H9 (cell line): ENCODE data around the gene SYNPO2. TPM values are rescaled to one million over a fixed set of nuclear protein-coding genes. Genes with fewer than 3 reads are reported as not detected.

Source experiments
- DNase-seq: peaks from one replicate; pipeline ENCODE4 v3.0.0-alpha.2; 2017
- H2AFZ ChIP-seq: one replicate; pipeline ENCODE4 v1.6.1; 2013; ENCODE audit warnings: mild to moderate bottlenecking, low read length, control low read depth, moderate library complexity
- H2AK5ac ChIP-seq: 2 replicates; pipeline ENCODE4 v1.6.1; 2013; ENCODE audit warnings: low read length, control low read depth, mixed read lengths; ENCODE audit not compliant: insufficient read length
- H2BK120ac ChIP-seq: one replicate; pipeline ENCODE4 v1.6.1; 2013; ENCODE audit warnings: low read depth, mild to moderate bottlenecking, low read length, control low read depth, inconsistent platforms; ENCODE audit not compliant: poor library complexity, severe bottlenecking
- H2BK12ac ChIP-seq: 2 replicates; pipeline ENCODE4 v1.6.1; 2013; ENCODE audit warnings: low read length, control low read depth, mixed read lengths, low read depth; ENCODE audit not compliant: insufficient read length
- H2BK15ac ChIP-seq: 2 replicates; pipeline ENCODE4 v1.6.1; 2013; ENCODE audit warnings: low read depth, low read length, control low read depth
- H2BK20ac ChIP-seq: one replicate; pipeline ENCODE4 v1.6.1; 2013; ENCODE audit warnings: low read depth, mild to moderate bottlenecking, low read length, control low read depth, inconsistent platforms; ENCODE audit not compliant: poor library complexity, severe bottlenecking
- H2BK5ac ChIP-seq: 2 replicates; pipeline ENCODE4 v1.6.1; 2013; ENCODE audit warnings: low read length, control low read depth, mixed read lengths; ENCODE audit not compliant: insufficient read length
- H3K14ac ChIP-seq: 2 replicates; pipeline ENCODE4 v1.6.1; 2013; ENCODE audit warnings: low read length, control low read depth; ENCODE audit not compliant: insufficient read depth
- H3K18ac ChIP-seq: 2 replicates; pipeline ENCODE4 v1.6.1; 2013; ENCODE audit warnings: low read depth, mild to moderate bottlenecking, mixed read lengths, low read length, control low read depth; ENCODE audit not compliant: insufficient read length
- H3K23ac ChIP-seq: 2 replicates; pipeline ENCODE4 v1.6.1; 2013; ENCODE audit warnings: low read length, control low read depth, mixed read lengths, low read depth; ENCODE audit not compliant: insufficient read length
- H3K23me2 ChIP-seq: 2 replicates; pipeline ENCODE4 v1.6.1; 2013; ENCODE audit warnings: low read depth, mild to moderate bottlenecking, mixed read lengths, low read length, control low read depth; ENCODE audit not compliant: insufficient read length, poor library complexity, severe bottlenecking
- H3K27ac ChIP-seq: 2 replicates; pipeline ENCODE4 v1.5.1; 2013; ENCODE audit warnings: low read length, control low read depth, mixed read lengths, low read depth; ENCODE audit not compliant: insufficient read length
- H3K27me3 ChIP-seq: 2 replicates; pipeline ENCODE4 v1.6.1; 2013; ENCODE audit warnings: low read length, control low read depth, inconsistent platforms; ENCODE audit not compliant: insufficient read depth
- H3K4ac ChIP-seq: 2 replicates; pipeline ENCODE4 v1.6.1; 2013; ENCODE audit warnings: low read depth, mild to moderate bottlenecking, control low read depth, inconsistent platforms, low read length, moderate library complexity
- H3K4me1 ChIP-seq: 2 replicates; pipeline ENCODE4 v1.6.1; 2013; ENCODE audit warnings: low read length, control low read depth, inconsistent platforms; ENCODE audit not compliant: insufficient read depth
- H3K4me2 ChIP-seq: 2 replicates; pipeline ENCODE4 v1.6.1; 2013; ENCODE audit warnings: low read length, control low read depth, mixed read lengths; ENCODE audit not compliant: insufficient read length, insufficient read depth
- H3K56ac ChIP-seq: 2 replicates; pipeline ENCODE4 v1.6.1; 2013; ENCODE audit warnings: low read depth, mild to moderate bottlenecking, mixed read lengths, low read length, control low read depth; ENCODE audit not compliant: insufficient read length
- H3K79me1 ChIP-seq: 2 replicates; pipeline ENCODE4 v1.6.1; 2013; ENCODE audit warnings: low read depth, mild to moderate bottlenecking, moderate library complexity, low read length, control low read depth, inconsistent platforms; ENCODE audit not compliant: insufficient read depth, poor library complexity, severe bottlenecking
- H3K79me2 ChIP-seq: 2 replicates; pipeline ENCODE4 v1.6.1; 2013; ENCODE audit warnings: low read length, control low read depth, inconsistent platforms; ENCODE audit not compliant: insufficient read depth
- H3K9ac ChIP-seq: 2 replicates; pipeline ENCODE4 v1.6.1; 2013; ENCODE audit warnings: low read length, control low read depth, mixed read lengths; ENCODE audit not compliant: insufficient read length; ENCODE audit errors: extremely low read depth
- H3K9me3 ChIP-seq: one replicate; pipeline ENCODE4 v1.6.1; 2013; ENCODE audit warnings: low read depth, low read length, inconsistent platforms; ENCODE audit not compliant: control insufficient read depth
- H3T11ph ChIP-seq: one replicate; pipeline ENCODE4 v1.6.1; 2013; ENCODE audit warnings: mild to moderate bottlenecking, low read length, control low read depth, inconsistent platforms
- H4K20me1 ChIP-seq: one replicate; pipeline ENCODE4 v1.6.1; 2013; ENCODE audit not compliant: control insufficient read depth, insufficient read length, insufficient read depth
- H4K5ac ChIP-seq: 2 replicates; pipeline ENCODE4 v1.6.1; 2013; ENCODE audit warnings: low read depth, mild to moderate bottlenecking, mixed read lengths, low read length, control low read depth; ENCODE audit not compliant: insufficient read length
- H4K8ac ChIP-seq: replicated peaks from 2 replicates; pipeline ENCODE4 v1.6.1; 2013; ENCODE audit warnings: low read length, control low read depth, mixed read lengths, low read depth; ENCODE audit not compliant: insufficient read length
- H4K91ac ChIP-seq: 2 replicates; pipeline ENCODE4 v1.6.1; 2013; ENCODE audit warnings: low read depth, mild to moderate bottlenecking, moderate library complexity, mixed read lengths, low read length, control low read depth; ENCODE audit not compliant: insufficient read length
- H3K27ac Mint-ChIP-seq, 3 experiments: 2 replicates in 2 of 3; 3 replicates in 1 of 3; pipeline ENCODE4 v1.8.0; 2020 to 2021; ENCODE audit warnings: mixed read lengths in 3 of 3, mild to moderate bottlenecking in 1 of 3, moderate library complexity in 1 of 3
- H3K27me3 Mint-ChIP-seq: 2 replicates; pipeline ENCODE4 v1.8.0; 2021; ENCODE audit warnings: low read depth, mild to moderate bottlenecking, moderate library complexity, mixed read lengths
- H3K36me3 Mint-ChIP-seq, 3 experiments: 2 replicates in 2 of 3; 3 replicates in 1 of 3; pipeline ENCODE4 v1.8.0; 2020 to 2021; ENCODE audit warnings: low read depth in 3 of 3, mixed read lengths in 3 of 3; ENCODE audit not compliant: insufficient read depth in 1 of 3
- H3K4me1 Mint-ChIP-seq, 2 experiments: 2 replicates each; pipeline ENCODE4 v1.8.0; 2020; ENCODE audit warnings: mixed read lengths in 2 of 2
- H3K4me3 Mint-ChIP-seq, 2 experiments: 2 replicates in 1 of 2; 3 replicates in 1 of 2; pipeline ENCODE4 v1.8.0; 2020 to 2021; ENCODE audit warnings: mild to moderate bottlenecking in 2 of 2, mixed read lengths in 2 of 2, moderate library complexity in 1 of 2
- H3K9me3 Mint-ChIP-seq, 2 experiments: 2 replicates in 1 of 2; 3 replicates in 1 of 2; pipeline ENCODE4 v1.8.0; 2020; ENCODE audit warnings: mild to moderate bottlenecking in 2 of 2, mixed read lengths in 2 of 2, moderate library complexity in 1 of 2
- CTCF ChIP-seq: fragments of 200-600 bp; sonication (generic); conservative IDR thresholded peaks from 3 replicates; pipeline ENCODE4 v1.8.0; 2021; ENCODE audit warnings: antibody characterized with exemption, mild to moderate bottlenecking
- WGBS: extraction: QIAGEN DNeasy Blood & Tissue Kit; methylation state at CpG from one replicate; pipeline ENCODE4 v1.1.7; 2013; ENCODE audit warnings: missing lambda C conversion rate, low lambda C conversion rate, mixed read lengths; ENCODE audit not compliant: insufficient read length; ENCODE audit errors: extremely low coverage; 5-methylcytosine and 5-hydroxymethylcytosine counted together
- total RNA-seq: library from RNA; stranded (reverse); gene quantifications from 2 replicates; pipeline ENCODE4 v1.2.1, GENCODE V29; 2021

The SYNPO2 gene
- total RNA-seq, 1 experiment from 2014 or later, result 1.1 TPM

GRCh38 chr4:118999919-119000318 is 111.3 kb downstream of the SYNPO2 start:
- no peak overlapping the region for H2BK5ac ChIP-seq
- Mint-ChIP-seq H3K27me3 (no peaks in the 10 kb centered on the region), H3K9me3 (no peaks in the 10 kb centered on the region), H3K27ac (no peak overlapping the region; a peak in 1 of 7 replicates), H3K36me3 (no peaks in the 10 kb centered on the region), H3K4me3 (no peak overlapping the region), H3K4me1 (peaks cover 18 to 29% of the 10 kb centered on the region in 2 experiments)
- no peak for DNase-seq
- H3K9ac ChIP-seq, result no peak overlapping the region
- H4K8ac ChIP-seq, result no peak overlapping the region
- no peaks in the 10 kb centered on the region for H3K23me2 ChIP-seq
- no peak overlapping the region for H3K14ac ChIP-seq
- WGBS, result no CpG with 5 or more reads among the region's 1 CpG
- H3K27me3 ChIP-seq, result no peaks in the 10 kb centered on the region
- H3K4me2 ChIP-seq, result no peak overlapping the region
- H4K91ac ChIP-seq, result no peak overlapping the region
- H3K4me1 ChIP-seq, result peaks cover 10% of the 10 kb centered on the region; the same call in 1 of the 2 replicates
- no peak overlapping the region for H3K18ac ChIP-seq
- H2BK12ac ChIP-seq, result no peak overlapping the region
- no peak overlapping the region for H3K4ac ChIP-seq
- no peaks in the 10 kb centered on the region for H3K79me2 ChIP-seq
- no peak overlapping the region for H3T11ph ChIP-seq
- no peak overlapping the region for H2BK15ac ChIP-seq
- no peak for TF ChIP-seq CTCF
- H3K27ac ChIP-seq, result no peak overlapping the region
- H4K5ac ChIP-seq, result no peak overlapping the region
- no peak overlapping the region for H3K23ac ChIP-seq
- no peak overlapping the region for H2BK120ac ChIP-seq
- no peak overlapping the region for H2BK20ac ChIP-seq
- no peaks in the 10 kb centered on the region for H4K20me1 ChIP-seq
- no peak overlapping the region for H2AK5ac ChIP-seq
- H3K9me3 ChIP-seq, result no peaks in the 10 kb centered on the region
- no peak overlapping the region for H3K56ac ChIP-seq
- no peak overlapping the region for H2AFZ ChIP-seq
- H3K79me1 ChIP-seq, result no peaks in the 10 kb centered on the region
